GM18951 (cell line): Measurements from ENCODE around the gene POR.
"Not testable (repeated sequence)": the region's sequence is repeated elsewhere in the genome, so short reads cannot be mapped to it uniquely, and the experiment has no call there.

Experiments used
- POLR2A ChIP-seq: IDR thresholded peaks from 4 replicates; pipeline ENCODE4 v1.6.1; 2011; ENCODE audit warnings: mild to moderate bottlenecking; ENCODE audit not compliant: insufficient read length, insufficient read depth; ENCODE audit errors: extremely low read depth
- in situ Hi-C: fragments of 300-500 bp; cut with MboI; formaldehyde crosslinking; loops from one replicate; pipeline ENCODE4 v1.12.0; 2022; ENCODE audit warnings: low sequenced_read_pairs, mixed read lengths, inconsistent platforms; ENCODE audit not compliant: unreplicated experiment

Gene POR

DNA sequence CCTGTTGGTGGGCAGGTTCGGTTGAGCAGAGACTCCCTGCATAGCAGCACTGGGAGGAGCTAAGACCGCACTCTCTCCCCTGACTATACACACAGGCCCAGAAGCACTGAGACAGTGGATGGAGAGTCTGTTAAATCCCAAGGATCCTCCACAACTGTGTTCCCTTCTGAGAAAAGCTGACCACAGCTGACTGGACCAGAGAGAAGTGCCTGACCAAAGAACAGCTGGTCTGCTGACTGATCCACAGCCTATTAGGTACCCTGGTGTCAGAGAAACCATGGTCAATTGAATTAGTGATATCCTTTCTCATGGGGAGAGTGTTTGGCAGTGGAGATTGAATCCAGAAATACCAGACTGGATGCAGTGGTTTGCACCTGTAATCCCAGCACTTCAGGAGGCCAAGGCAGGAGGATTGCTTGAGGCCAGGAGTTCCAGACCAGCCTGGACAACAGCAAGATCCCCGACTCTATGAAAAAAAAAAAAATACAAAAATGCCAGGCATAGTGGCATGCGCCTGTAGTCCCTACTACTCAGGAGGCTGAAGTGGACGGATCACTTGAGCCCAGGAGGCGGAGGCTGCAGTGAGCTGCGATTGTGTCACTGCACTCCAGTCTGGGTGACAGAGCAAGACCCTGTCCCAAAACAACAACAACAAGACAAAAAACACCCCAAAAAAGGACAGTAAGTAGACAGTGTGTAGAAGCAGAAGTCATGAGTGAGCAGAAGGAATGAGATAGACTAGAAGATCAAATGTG, 107.2 kb downstream of the POR start:
- TF ChIP-seq POLR2A, result no peak
- in situ Hi-C loops, result no loop called here

DNA sequence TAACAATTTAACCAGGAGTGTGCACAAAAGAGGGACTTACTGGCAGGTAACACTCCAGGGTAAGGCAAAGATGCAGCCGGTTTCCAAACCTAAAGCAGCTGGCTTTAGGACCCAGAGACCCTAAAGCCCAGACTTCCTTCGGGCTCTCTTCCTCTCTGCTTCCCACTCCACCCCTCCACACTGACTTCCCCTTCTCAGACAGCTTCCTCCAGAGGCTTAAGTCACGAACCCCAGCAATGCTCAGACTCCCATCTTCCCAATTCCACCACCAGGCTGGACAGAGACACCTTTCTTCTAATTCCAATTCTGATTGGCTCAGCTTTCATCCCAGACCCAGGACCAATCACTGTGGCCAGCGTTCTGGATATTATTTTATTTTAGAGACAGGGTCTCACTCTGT, 108.0 kb downstream of the POR start:
- in situ Hi-C loops, result no loop called here
- TF ChIP-seq POLR2A, result no peak

GRCh38 chr7:76029682-76030081, 114.7 kb downstream of the POR start:
- in situ Hi-C loops, result not testable (repeated sequence)

DNA sequence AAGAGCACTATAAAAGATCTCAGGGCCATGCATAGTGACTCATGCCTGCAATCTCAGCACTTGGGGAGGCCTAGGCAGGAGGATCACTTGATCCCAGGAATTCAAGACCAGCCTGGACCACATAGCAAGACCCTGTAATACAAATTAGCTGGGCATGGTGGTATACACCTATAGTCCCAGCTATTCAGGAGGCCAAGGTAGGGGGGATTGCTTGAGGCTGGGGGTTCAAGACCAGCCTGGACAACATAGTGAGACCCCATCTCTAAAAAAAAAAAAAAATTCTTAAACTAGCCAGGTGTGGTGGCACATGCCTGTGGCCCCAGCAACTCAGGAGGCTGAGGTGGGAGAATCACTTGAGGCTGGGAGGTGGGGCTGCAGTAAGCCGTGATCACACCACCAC, 117.0 kb downstream of the POR start:
- in situ Hi-C loops, result no loop called here
- no peak for TF ChIP-seq POLR2A
